HG03064 (cell line): ENCODE measurements around the gene WDR44.
"Not testable (repeated sequence)": the region's sequence is repeated elsewhere in the genome, so short reads cannot be mapped to it uniquely, and the experiment has no call there.

Experiments
- ATAC-seq: cut with Tn5 transposase; IDR thresholded peaks from one replicate; pipeline ENCODE4 v1.9.1; 2021; ENCODE audit warnings: low read depth; ENCODE audit not compliant: unreplicated experiment

The WDR44 gene

GRCh38 chrX:118345464-118346257 lies at the start of gene WDR44:
TSS of gene WDR44 (plus strand) at chrX:118346106. CDS start at chrX:118346504, 398 bp downstream.
- ATAC-seq = peak; percentile 85

- ATAC-seq = not testable (repeated sequence)
Observed at GRCh38 chrX:118305827-118306226, 40.1 kb upstream of the WDR44 start.

- no peak for ATAC-seq
Observed at GRCh38 chrX:118315529-118315928, 30.4 kb upstream of the WDR44 start.

GRCh38 chrX:118324588-118324987 lies 21.3 kb upstream of the WDR44 start:
- ATAC-seq = no peak

- no peak for ATAC-seq
Observed at GRCh38 chrX:118325453-118325852, 20.5 kb upstream of the WDR44 start.

GRCh38 chrX:118329175-118329574 lies 16.7 kb upstream of the WDR44 start:
- no peak for ATAC-seq

GRCh38 chrX:118337687-118338086 lies 8.2 kb upstream of the WDR44 start:
- ATAC-seq = no peak

GRCh38 chrX:118338930-118339329 lies 7.0 kb upstream of the WDR44 start:
- ATAC-seq = no peak

- ATAC-seq = peak; percentile 5
Observed at GRCh38 chrX:118345045-118345463, 852 bp upstream of the WDR44 start.

- ATAC-seq = peak; percentile 17
Observed at GRCh38 chrX:118346258-118347094, 570 bp downstream of the WDR44 start.

GRCh38 chrX:118347131-118347530 lies 1.2 kb downstream of the WDR44 start:
- ATAC-seq = no peak

- no peak for ATAC-seq
Observed at GRCh38 chrX:118347736-118348135, 1.8 kb downstream of the WDR44 start.

GRCh38 chrX:118348186-118348810 lies 2.4 kb downstream of the WDR44 start:
- ATAC-seq = no peak

GRCh38 chrX:118349188-118349587 lies 3.3 kb downstream of the WDR44 start:
- ATAC-seq = no peak

- no peak for ATAC-seq
Observed at GRCh38 chrX:118350221-118350620, 4.3 kb downstream of the WDR44 start.

- ATAC-seq = no peak
Observed at GRCh38 chrX:118350706-118351105, 4.8 kb downstream of the WDR44 start.

GRCh38 chrX:118352566-118352965 lies 6.7 kb downstream of the WDR44 start:
- no peak for ATAC-seq

GRCh38 chrX:118353081-118353850 lies 7.4 kb downstream of the WDR44 start:
- no peak for ATAC-seq

GRCh38 chrX:118355225-118355920 lies 9.5 kb downstream of the WDR44 start:
- ATAC-seq = no peak
